ENCODE results near the gene CES5A.

DNA sequence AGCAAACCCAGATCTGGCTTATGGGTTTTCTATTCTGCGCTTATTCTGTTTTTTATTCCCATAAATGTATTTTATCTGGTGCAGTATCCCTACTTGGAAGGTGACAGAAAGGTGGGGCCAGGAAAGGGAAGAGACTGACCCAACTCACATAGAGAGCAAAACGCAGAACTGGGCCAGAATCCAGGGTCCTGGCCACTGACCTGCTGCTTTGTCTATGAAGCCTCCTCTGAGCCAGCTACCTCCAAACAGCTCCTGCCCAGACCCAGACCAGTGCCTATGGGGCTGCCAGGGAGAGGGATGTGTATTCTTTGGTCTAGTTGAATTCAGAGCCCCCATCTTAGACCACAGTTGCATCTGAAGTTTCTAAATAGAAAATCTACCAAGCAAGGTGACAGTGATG is 36.4 kb upstream of the CES5A start:
- TF ChIP-seq POLR2A (IDR thresholded peaks at IDR 0.05; ENCODE audit: low read length): no peak
- no peak for TF ChIP-seq GATA1 (IDR thresholded peaks at IDR 0.05; ENCODE audit: low read depth, low read length)
